Thyroid gland (tissue), 4 donors: ENCODE measurements around the gene CLRN3. TPM values are rescaled to one million over a fixed set of nuclear protein-coding genes. Genes with fewer than 3 reads are reported as not detected.

Experiments
- DNase-seq, 2 donors: peaks; one replicate each; pipeline ENCODE4 v3.0.0-alpha.2; 2019
- H3K27ac ChIP-seq, 3 donors: fragments of 200-600 bp; sonication (generic); 1 replicate in 2 of 3; 2 replicates in 1 of 3; pipeline ENCODE4 v1.5.1; 2016 to 2019; ENCODE audit warnings: mild to moderate bottlenecking in 1 of 3, moderate library complexity in 1 of 3
- H3K27me3 ChIP-seq: fragments of 200-600 bp; sonication (generic); one replicate; pipeline ENCODE4 v1.5.1; 2019
- H3K36me3 ChIP-seq, 2 donors: fragments of 200-600 bp; sonication (generic); one replicate each; pipeline ENCODE4 v1.5.1; 2016 to 2019
- H3K4me1 ChIP-seq, 2 donors: fragments of 200-600 bp; sonication (generic); one replicate each; pipeline ENCODE4 v1.5.1; 2017 to 2019
- H3K4me3 ChIP-seq, 3 donors: fragments of 200-600 bp; sonication (generic); replicated peaks in 1 of 3; 1 replicate in 2 of 3; 2 replicates in 1 of 3; pipeline ENCODE4 v1.5.1; 2016; ENCODE audit warnings: mild to moderate bottlenecking in 1 of 3
- H3K9me3 ChIP-seq: fragments of 200-600 bp; sonication (generic); one replicate; pipeline ENCODE4 v1.5.1; 2017
- POLR2A ChIP-seq, 2 donors: fragments of 450-650 bp; IDR thresholded peaks; one replicate each; pipeline ENCODE4 v1.6.1; 2017; ENCODE audit warnings: antibody characterized with exemption in 2 of 2, mild to moderate bottlenecking in 2 of 2, moderate library complexity in 1 of 2
- WGBS, 2 donors: methylation state at CpG; one replicate each; pipeline ENCODE4 v1.1.5; 2017; 5-methylcytosine and 5-hydroxymethylcytosine counted together
- intact Hi-C: fragments of 100-400 bp; cut with DNase I; formaldehyde crosslinking; loops from one replicate; pipeline ENCODE4 v1.15.1; 2023
- total RNA-seq, 4 donors: library from RNA; depleted of rRNA; stranded (reverse); fragments of >200 nt; gene quantifications; one replicate each; pipeline ENCODE4 v1.2.3, GENCODE V29; 2016
- TF ChIP-seq, protein P1 (sequence below), 6 experiments: fragments of 200-600 bp in 3 of 6; fragments of 450-650 bp in 3 of 6; sonication (generic) in 3 of 6; IDR thresholded peaks; one replicate each; pipeline ENCODE4 v1.5.1; 2016 to 2019; ENCODE audit warnings: antibody characterized with exemption in 6 of 6, mild to moderate bottlenecking in 2 of 6, inconsistent platforms in 1 of 6, moderate library complexity in 1 of 6

CLRN3 gene, protein sequence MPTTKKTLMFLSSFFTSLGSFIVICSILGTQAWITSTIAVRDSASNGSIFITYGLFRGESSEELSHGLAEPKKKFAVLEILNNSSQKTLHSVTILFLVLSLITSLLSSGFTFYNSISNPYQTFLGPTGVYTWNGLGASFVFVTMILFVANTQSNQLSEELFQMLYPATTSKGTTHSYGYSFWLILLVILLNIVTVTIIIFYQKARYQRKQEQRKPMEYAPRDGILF
- not detected for total RNA-seq

- H3K36me3 ChIP-seq = no peaks in the 10 kb centered on the region
- H3K4me3 ChIP-seq = no peak within 1 kb of the TSS
- H3K4me1 ChIP-seq = no peaks in the 10 kb centered on the region
- intact Hi-C loops = no loop called here
- no peak for DNase-seq
- H3K9me3 ChIP-seq = no peaks in the 10 kb centered on the region
- no peaks in the 10 kb centered on the region for H3K27me3 ChIP-seq
- TF ChIP-seq, protein P1, sequence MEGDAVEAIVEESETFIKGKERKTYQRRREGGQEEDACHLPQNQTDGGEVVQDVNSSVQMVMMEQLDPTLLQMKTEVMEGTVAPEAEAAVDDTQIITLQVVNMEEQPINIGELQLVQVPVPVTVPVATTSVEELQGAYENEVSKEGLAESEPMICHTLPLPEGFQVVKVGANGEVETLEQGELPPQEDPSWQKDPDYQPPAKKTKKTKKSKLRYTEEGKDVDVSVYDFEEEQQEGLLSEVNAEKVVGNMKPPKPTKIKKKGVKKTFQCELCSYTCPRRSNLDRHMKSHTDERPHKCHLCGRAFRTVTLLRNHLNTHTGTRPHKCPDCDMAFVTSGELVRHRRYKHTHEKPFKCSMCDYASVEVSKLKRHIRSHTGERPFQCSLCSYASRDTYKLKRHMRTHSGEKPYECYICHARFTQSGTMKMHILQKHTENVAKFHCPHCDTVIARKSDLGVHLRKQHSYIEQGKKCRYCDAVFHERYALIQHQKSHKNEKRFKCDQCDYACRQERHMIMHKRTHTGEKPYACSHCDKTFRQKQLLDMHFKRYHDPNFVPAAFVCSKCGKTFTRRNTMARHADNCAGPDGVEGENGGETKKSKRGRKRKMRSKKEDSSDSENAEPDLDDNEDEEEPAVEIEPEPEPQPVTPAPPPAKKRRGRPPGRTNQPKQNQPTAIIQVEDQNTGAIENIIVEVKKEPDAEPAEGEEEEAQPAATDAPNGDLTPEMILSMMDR (IDR thresholded peaks at IDR 0.05) = no peak
- TF ChIP-seq POLR2A (IDR thresholded peaks at IDR 0.05) = no peak
- no peak within 1 kb of the TSS for H3K27ac ChIP-seq
Measured at GRCh38 chr10:127892743-127893142, at the start of gene CLRN3. Gene CLRN3, minus strand, starts transcription at chr10:127892941. Its CDS starts 157 bp downstream, at chr10:127892784.

GRCh38 chr10:127940866-127941640 lies 48.3 kb upstream of the CLRN3 start:
- no peaks in the 10 kb centered on the region for H3K9me3 ChIP-seq
- intact Hi-C loops = no loop called here
- DNase-seq = no peak
- H3K4me1 ChIP-seq = no peaks in the 10 kb centered on the region
- TF ChIP-seq, protein P1 (IDR thresholded peaks at IDR 0.05) = no peak
- 77 to 91% methylated on average over 6 of the region's 6 CpGs for WGBS, 2 donors
- no peaks in the 10 kb centered on the region for H3K27me3 ChIP-seq
- H3K27ac ChIP-seq = no peak overlapping the region
- no peaks in the 10 kb centered on the region for H3K36me3 ChIP-seq
- H3K4me3 ChIP-seq = no peak overlapping the region

- WGBS, 2 donors = 73 to 78% methylated on average over 4 of the region's 4 CpGs
- intact Hi-C loops = no loop called here
- no peak overlapping the region for H3K4me3 ChIP-seq
- H3K27me3 ChIP-seq = no peaks in the 10 kb centered on the region
- no peaks in the 10 kb centered on the region for H3K9me3 ChIP-seq
- no peak for TF ChIP-seq POLR2A (IDR thresholded peaks at IDR 0.05)
- TF ChIP-seq, protein P1 (IDR thresholded peaks at IDR 0.05) = no peak
- no peak for DNase-seq
- H3K36me3 ChIP-seq = no peaks in the 10 kb centered on the region
- no peaks in the 10 kb centered on the region for H3K4me1 ChIP-seq
- no peak overlapping the region for H3K27ac ChIP-seq
Measured at GRCh38 chr10:127939786-127940330, 47.1 kb upstream of the CLRN3 start.

GRCh38 chr10:127937915-127938463 lies 45.2 kb upstream of the CLRN3 start:
- Histone ChIP-seq H3K4me3 (no peak overlapping the region), H3K4me1 (no peaks in the 10 kb centered on the region), H3K36me3 (no peaks in the 10 kb centered on the region), H3K27ac (no peak overlapping the region), H3K9me3 (no peaks in the 10 kb centered on the region), H3K27me3 (no peaks in the 10 kb centered on the region)
- no peak for TF ChIP-seq POLR2A (IDR thresholded peaks at IDR 0.05)
- TF ChIP-seq, protein P1 (IDR thresholded peaks at IDR 0.05) = no peak
- WGBS, 2 donors = 57 to 61% methylated on average over 5 of the region's 5 CpGs
- no peak for DNase-seq
- intact Hi-C loops = no loop called here

DNA sequence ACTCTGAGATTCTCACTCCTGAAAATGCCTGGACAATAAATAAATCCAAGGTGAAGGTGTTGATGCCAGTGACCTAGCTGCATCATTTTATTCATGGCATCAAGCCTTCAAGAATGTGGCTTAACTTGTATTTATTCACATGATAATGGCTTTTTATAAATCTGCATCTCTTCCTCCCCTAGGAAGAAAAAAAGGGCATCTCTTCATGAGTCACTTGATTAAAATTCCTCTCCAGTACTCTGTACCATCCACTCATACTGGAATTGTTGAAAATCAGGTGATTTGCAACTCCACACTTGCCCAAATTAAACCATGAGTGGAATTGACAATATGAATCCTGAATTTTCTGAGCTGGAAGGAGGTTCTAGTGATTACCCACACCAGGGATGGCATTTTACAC lies 44.3 kb upstream of the CLRN3 start:
- H3K27ac ChIP-seq = no peak overlapping the region
- no peaks in the 10 kb centered on the region for H3K36me3 ChIP-seq
- no peaks in the 10 kb centered on the region for H3K4me1 ChIP-seq
- no peaks in the 10 kb centered on the region for H3K27me3 ChIP-seq
- H3K9me3 ChIP-seq = no peaks in the 10 kb centered on the region
- no peak for TF ChIP-seq POLR2A (IDR thresholded peaks at IDR 0.05)
- TF ChIP-seq, protein P1 (IDR thresholded peaks at IDR 0.05) = no peak
- DNase-seq = no peak
- intact Hi-C loops = no loop called here
- no peak overlapping the region for H3K4me3 ChIP-seq
